Left ventricle myocardium inferior (tissue), 1 donor: ENCODE data around the gene DDX41. TPM values are rescaled to one million over a fixed set of nuclear protein-coding genes. Genes with fewer than 3 reads are reported as not detected.
"Not testable (repeated sequence)": the region's sequence is repeated elsewhere in the genome, so short reads cannot be mapped to it uniquely, and the experiment has no call there.

Source experiments
- DNase-seq: peaks from one replicate; pipeline ENCODE4 v3.0.0-alpha.2; 2020
- H3K27ac ChIP-seq: fragments of 200-600 bp; replicated peaks from 2 replicates; pipeline ENCODE4 v1.8.0; 2021
- H3K27me3 ChIP-seq: fragments of 200-600 bp; 2 replicates; pipeline ENCODE4 v1.8.0; 2021; ENCODE audit warnings: low read depth
- H3K36me3 ChIP-seq: fragments of 200-600 bp; 2 replicates; pipeline ENCODE4 v1.8.0; 2021
- H3K4me1 ChIP-seq: fragments of 200-600 bp; 2 replicates; pipeline ENCODE4 v1.8.0; 2021
- H3K4me3 ChIP-seq: fragments of 200-600 bp; 2 replicates; pipeline ENCODE4 v1.8.0; 2021; ENCODE audit warnings: mild to moderate bottlenecking, moderate library complexity
- H3K9me3 ChIP-seq: fragments of 200-600 bp; replicated peaks from 2 replicates; pipeline ENCODE4 v1.8.0; 2021
- CTCF ChIP-seq: fragments of 200-600 bp; IDR thresholded peaks from 2 replicates; pipeline ENCODE4 v1.8.0; 2021; ENCODE audit warnings: antibody characterized with exemption, mild to moderate bottlenecking, borderline replicate concordance
- intact Hi-C: fragments of 100-400 bp; cut with micrococcal nuclease; formaldehyde crosslinking; loops from one replicate; pipeline ENCODE4 v1.11.0; 2022
- long read RNA-seq: library from polyadenylated mRNA; unstranded; transcript quantifications from one replicate; pipeline ENCODE4 v2.0.0, GENCODE V29; 2021
- total RNA-seq: library from RNA; stranded (reverse); fragmentation: NEBNext Ultra II Directional; extraction: Animal tissue kit (Norgen Biotek cat#: 25700); gene quantifications from one replicate; pipeline ENCODE4 v1.2.1, GENCODE V29; 2021
- donor health status: DM: no; HTN: yes; CAD: no; lungs with severe emphysema.

The DDX41 gene
- 29.7 TPM for total RNA-seq
- long read RNA-seq, transcript DDX41-208 (17 exons, 2,607 nt): major isoform, 7 of 23 reads
- long read RNA-seq, partial matches to known transcripts: 9 of 23 reads
- long read RNA-seq, other reads (novel, unspliced or antisense): 2 of 23 reads

GRCh38 chr5:177516601-177517568, at the start of gene DDX41:
Gene DDX41 (minus strand): TSS chr5:177516961. CDS start chr5:177516945, 16 bp downstream.
- peak within 1 kb of the TSS; percentile 91 for H3K27ac ChIP-seq
- H3K4me3 ChIP-seq: peak within 1 kb of the TSS; percentile 96
- intact Hi-C loops: no loop called here
- H3K9me3 ChIP-seq: no peaks in the 10 kb centered on the region
- H3K4me1 ChIP-seq: peaks cover 37% of the 10 kb centered on the region
- peak; percentile 98 for DNase-seq
- no peaks in the 10 kb centered on the region for H3K27me3 ChIP-seq
- H3K36me3 ChIP-seq: peaks cover 70% of the 10 kb centered on the region
- peak; percentile 23 for TF ChIP-seq CTCF

- no peaks in the 10 kb centered on the region for H3K9me3 ChIP-seq
- H3K4me3 ChIP-seq: no peak overlapping the region
- TF ChIP-seq CTCF: no peak
- intact Hi-C loops: no loop called here
- H3K27me3 ChIP-seq: peaks cover 35% of the 10 kb centered on the region
- H3K4me1 ChIP-seq: no peaks in the 10 kb centered on the region
- H3K36me3 ChIP-seq: no peaks in the 10 kb centered on the region
- DNase-seq: no peak
- no peak overlapping the region for H3K27ac ChIP-seq
These were observed 48.3 kb upstream of the DDX41 start for GRCh38 chr5:177565046-177565445.

GRCh38 chr5:177559446-177559941, 42.7 kb upstream of the DDX41 start:
- H3K27ac ChIP-seq, H3K4me1 ChIP-seq, intact Hi-C loops, H3K4me3 ChIP-seq, H3K9me3 ChIP-seq, DNase-seq, H3K36me3 ChIP-seq, H3K27me3 ChIP-seq: not testable (repeated sequence)

- no peaks in the 10 kb centered on the region for H3K9me3 ChIP-seq
These were observed 41.0 kb upstream of the DDX41 start for GRCh38 chr5:177557796-177558195.

GRCh38 chr5:177557041-177557647, 40.4 kb upstream of the DDX41 start:
- Histone ChIP-seq H3K9me3 (no peaks in the 10 kb centered on the region), H3K27me3 (no peaks in the 10 kb centered on the region), H3K4me1 (peaks cover 27% of the 10 kb centered on the region), H3K27ac (no peak overlapping the region), H3K4me3 (no peak overlapping the region), H3K36me3 (peaks cover 2% of the 10 kb centered on the region)
- intact Hi-C loops: no loop called here
- no peak for DNase-seq
- TF ChIP-seq CTCF: no peak

More at GRCh38 chr5:177557796-177558195, 41.0 kb upstream of the DDX41 start:
- no peak for DNase-seq
- intact Hi-C loops: no loop called here
- no peaks in the 10 kb centered on the region for H3K36me3 ChIP-seq
- TF ChIP-seq CTCF: no peak
- H3K27ac ChIP-seq: no peak overlapping the region
- H3K27me3 ChIP-seq: no peaks in the 10 kb centered on the region
- no peak overlapping the region for H3K4me3 ChIP-seq
- peaks cover 21% of the 10 kb centered on the region for H3K4me1 ChIP-seq
